GM06990 (cell line): Measurements from ENCODE around the gene ZSCAN4.

Experiments used
- DNase-seq: peaks from one replicate; pipeline ENCODE4 v3.0.0-alpha.2; 2011; ENCODE audit not compliant: insufficient read length; ENCODE audit errors: extremely low read depth
- H3K27me3 ChIP-seq: replicated peaks from 2 replicates; pipeline ENCODE4 v1.6.0; 2011; ENCODE audit warnings: low read length; ENCODE audit not compliant: control insufficient read depth, insufficient read depth
- H3K36me3 ChIP-seq: 2 replicates; pipeline ENCODE4 v1.5.1; 2011; ENCODE audit warnings: low read length; ENCODE audit not compliant: control insufficient read depth, insufficient read depth
- H3K4me3 ChIP-seq: replicated peaks from 2 replicates; pipeline ENCODE4 v1.5.1; 2011; ENCODE audit warnings: low read depth, mild to moderate bottlenecking, control low read depth, low read length
- CTCF ChIP-seq: IDR thresholded peaks from 2 replicates; pipeline ENCODE4 v1.5.1; 2011; ENCODE audit warnings: low read length, control low read depth, mild to moderate bottlenecking, inconsistent platforms; ENCODE audit not compliant: insufficient read depth, poor library complexity, severe bottlenecking

ZSCAN4 gene

GRCh38 chr19:57651654-57651996, 17.1 kb upstream of the ZSCAN4 start:
- no peak overlapping the region for H3K4me3 ChIP-seq
- no peaks in the 10 kb centered on the region for H3K36me3 ChIP-seq
- no peak for TF ChIP-seq CTCF
- no peak for DNase-seq
- no peaks in the 10 kb centered on the region for H3K27me3 ChIP-seq

DNA sequence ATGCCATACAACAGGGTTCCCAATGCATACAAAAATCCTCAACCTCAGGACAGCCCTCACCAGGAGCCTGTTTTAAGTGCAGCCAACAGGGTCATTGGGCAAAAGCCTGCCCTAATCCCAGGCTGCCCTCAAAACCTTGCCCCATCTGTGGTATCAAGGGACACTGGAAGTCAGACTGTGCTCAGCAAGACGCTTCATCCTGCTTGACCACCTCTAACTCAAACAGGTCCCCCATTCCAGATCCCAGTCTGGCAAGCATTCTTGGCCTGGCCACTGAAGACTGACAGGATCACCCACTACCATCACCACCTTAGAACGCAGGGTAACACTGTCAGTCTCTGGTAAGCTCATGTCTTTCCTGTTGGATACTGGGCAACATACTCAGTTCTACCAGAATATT, 15.0 kb upstream of the ZSCAN4 start:
- H3K36me3 ChIP-seq, result no peaks in the 10 kb centered on the region
- TF ChIP-seq CTCF, result no peak
- H3K4me3 ChIP-seq, result no peak overlapping the region
- no peaks in the 10 kb centered on the region for H3K27me3 ChIP-seq
- no peak for DNase-seq

DNA sequence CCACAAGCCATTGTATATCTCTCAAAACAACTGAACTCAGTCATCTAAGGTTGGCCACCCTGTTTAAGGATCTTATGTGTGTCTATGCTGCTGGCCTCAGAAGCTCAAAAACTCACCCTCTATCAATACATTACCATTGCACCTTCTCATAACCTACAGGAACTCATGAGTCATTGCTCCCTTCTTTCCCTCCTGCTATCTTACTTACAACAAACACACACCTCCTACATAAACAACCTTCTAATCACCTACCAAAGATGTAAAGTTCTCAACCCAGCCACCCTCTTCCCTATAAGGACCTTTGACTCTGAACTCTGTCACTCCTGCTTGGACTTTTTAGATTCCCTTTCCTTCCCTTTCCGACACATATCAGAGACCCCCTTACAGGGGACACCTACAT, 13.3 kb upstream of the ZSCAN4 start:
- no peak for TF ChIP-seq CTCF
- Histone ChIP-seq H3K27me3 (no peaks in the 10 kb centered on the region), H3K4me3 (no peak overlapping the region), H3K36me3 (no peaks in the 10 kb centered on the region)
- DNase-seq, result no peak

DNA sequence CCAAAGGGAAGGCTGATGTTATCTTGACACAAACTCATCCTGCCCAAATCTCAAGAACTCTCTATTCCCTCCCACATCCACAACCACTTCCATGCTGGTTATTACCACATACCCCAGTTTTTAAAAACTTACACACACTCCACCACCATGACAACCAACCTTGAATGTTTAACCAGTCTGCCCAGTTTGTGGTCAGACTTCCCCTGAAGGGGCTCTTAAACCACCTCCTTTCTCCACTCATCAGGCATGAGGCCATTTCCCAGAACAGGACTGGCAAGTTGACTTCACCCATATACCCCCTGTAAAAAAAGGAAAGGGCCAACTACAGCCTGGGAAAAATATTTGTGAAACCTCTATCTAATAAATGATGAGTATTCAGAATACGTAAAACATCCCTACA, 12.4 kb upstream of the ZSCAN4 start:
- no peak for TF ChIP-seq CTCF
- DNase-seq, result no peak
- H3K27me3 ChIP-seq, result no peaks in the 10 kb centered on the region
- no peak overlapping the region for H3K4me3 ChIP-seq
- no peaks in the 10 kb centered on the region for H3K36me3 ChIP-seq

DNA sequence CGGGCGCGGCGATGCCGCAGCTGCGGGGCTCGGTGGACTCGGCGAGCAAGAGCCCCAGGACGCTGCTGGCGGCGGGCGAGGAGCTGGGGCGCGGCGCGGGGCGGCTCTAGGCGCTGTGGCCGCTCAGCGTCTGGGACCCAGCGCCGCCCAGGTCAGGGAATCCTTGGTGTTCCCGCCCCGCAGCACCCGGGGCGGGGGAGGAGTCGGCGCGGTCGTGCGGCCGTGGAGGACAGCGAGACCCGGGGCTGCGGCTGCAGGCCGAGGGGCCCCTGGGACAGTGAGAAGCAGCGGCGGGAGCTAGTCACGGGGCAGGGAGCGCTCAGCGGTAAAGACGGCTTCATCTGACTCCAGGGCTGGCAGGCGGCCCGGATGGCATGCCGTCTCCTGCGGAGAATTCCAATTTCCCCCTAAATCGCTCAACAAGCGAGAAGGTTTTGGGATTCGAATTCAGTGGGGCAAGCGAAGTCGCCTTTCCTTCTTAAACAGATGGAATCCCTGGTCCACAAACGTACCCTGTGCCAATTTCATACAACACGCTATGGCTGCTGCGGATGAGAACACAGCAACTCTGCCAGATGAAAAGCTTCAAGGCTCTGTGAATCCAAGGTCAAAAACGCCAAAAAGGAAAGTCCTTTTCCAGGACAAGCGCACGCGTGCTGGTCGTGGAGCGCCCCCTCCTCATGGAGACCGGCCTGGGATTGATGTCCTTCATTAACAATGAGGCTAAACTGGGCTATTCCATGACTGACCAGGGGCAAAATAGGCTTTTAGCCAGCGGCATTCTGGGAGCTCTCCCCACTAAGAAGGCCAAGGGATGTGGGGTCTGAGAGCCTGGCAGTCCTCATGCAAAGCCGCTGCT, 4.2 kb upstream of the ZSCAN4 start:
- Histone ChIP-seq H3K27me3 (no peaks in the 10 kb centered on the region), H3K4me3 (peak overlapping the region; percentile 46), H3K36me3 (no peaks in the 10 kb centered on the region)
- TF ChIP-seq CTCF, result no peak
- no peak for DNase-seq

DNA sequence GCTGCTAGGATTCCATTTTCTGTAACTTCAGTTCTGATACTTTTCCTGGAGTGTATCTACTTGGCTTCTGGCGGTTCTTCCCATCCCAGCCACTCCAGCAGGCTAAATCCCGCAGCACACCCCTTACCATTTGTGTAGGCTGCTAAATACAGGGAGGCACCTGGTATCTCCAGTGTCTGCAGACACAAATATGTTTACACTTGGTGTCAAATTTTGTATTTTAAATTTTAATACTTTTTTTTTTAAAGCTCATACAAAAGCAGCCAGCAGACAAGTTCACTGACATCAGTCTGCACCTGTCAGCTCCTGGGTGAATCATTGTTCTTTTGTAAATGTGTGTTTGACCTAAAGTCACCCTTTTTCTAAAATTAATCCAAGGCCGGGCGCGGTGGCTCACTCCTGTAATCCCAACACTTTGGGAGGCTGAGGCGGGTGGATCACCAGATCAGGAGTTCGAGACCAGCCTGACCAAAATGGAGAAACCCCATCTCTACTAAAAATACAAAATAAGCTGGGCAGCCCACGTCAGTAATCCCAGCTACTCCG, 3.4 kb upstream of the ZSCAN4 start:
- no peak for DNase-seq
- Histone ChIP-seq H3K36me3 (no peaks in the 10 kb centered on the region), H3K27me3 (no peaks in the 10 kb centered on the region), H3K4me3 (no peak overlapping the region)
- TF ChIP-seq CTCF, result no peak
